IMR-90 (cell line): ENCODE data around the gene OCSTAMP. TPM values are rescaled to one million over a fixed set of nuclear protein-coding genes. Genes with fewer than 3 reads are reported as not detected.

Experiments
- ATAC-seq: fragments of 200-7000 bp; cut with Tn5 transposase; 2 replicates; pipeline ENCODE4 v1.9.1; 2020; ENCODE audit warnings: low read depth, mild to moderate bottlenecking, moderate library complexity
- BruUV-seq: library from RNA; stranded (reverse); fragments of 400-500 nt; replicated peaks from 2 replicates; lab custom pipeline; 2021; lab: Mats Ljungman, UMichigan
- CTCF ChIA-PET: fragments of 300-600 bp; formaldehyde crosslinking; extraction: SDS; loops from one replicate; lab custom pipeline; 2021; ENCODE audit warnings: antibody characterized with exemption; lab: Yijun Ruan, JAX
- POLR2A ChIA-PET: fragments of 300-600 bp; sonication (Branson Sonifier 250); formaldehyde crosslinking; loops from one replicate; lab custom pipeline; 2022; ENCODE audit warnings: antibody characterized with exemption; ENCODE audit not compliant: unreplicated experiment; lab: Charles Lee
- DNase-seq: peaks from one replicate; pipeline ENCODE4 v3.0.0; 2013
- H2AFZ ChIP-seq: replicated peaks from 2 replicates; pipeline ENCODE3; 2013; ENCODE audit warnings: low read length, mild to moderate bottlenecking; ENCODE audit not compliant: poor library complexity
- H2AK5ac ChIP-seq: 2 replicates; pipeline ENCODE4 v1.6.1; 2013; ENCODE audit warnings: low read depth, low read length, inconsistent platforms
- H2AK9ac ChIP-seq: replicated peaks from 2 replicates; pipeline ENCODE3; 2013; ENCODE audit warnings: mild to moderate bottlenecking, low read depth, low read length, moderate library complexity; ENCODE audit not compliant: poor library complexity
- H2BK120ac ChIP-seq: 2 replicates; pipeline ENCODE4 v1.6.1; 2013; ENCODE audit warnings: low read depth, low read length, inconsistent platforms
- H2BK15ac ChIP-seq: 3 replicates; pipeline ENCODE4 v1.6.1; 2013; ENCODE audit warnings: low read depth, low read length, inconsistent platforms
- H2BK20ac ChIP-seq: 2 replicates; pipeline ENCODE4 v1.6.1; 2013; ENCODE audit warnings: low read depth, mild to moderate bottlenecking, inconsistent platforms, low read length, moderate library complexity
- H2BK5ac ChIP-seq: 2 replicates; pipeline ENCODE4 v1.6.1; 2013; ENCODE audit warnings: mild to moderate bottlenecking, low read depth, low read length, inconsistent platforms; ENCODE audit not compliant: poor library complexity, severe bottlenecking
- H3K14ac ChIP-seq: replicated peaks from 2 replicates; pipeline ENCODE4 v1.6.1; 2013; ENCODE audit warnings: low read depth, low read length, inconsistent platforms
- H3K18ac ChIP-seq: 2 replicates; pipeline ENCODE4 v1.6.1; 2013; ENCODE audit warnings: low read depth, low read length, control low read depth
- H3K23ac ChIP-seq: 2 replicates; pipeline ENCODE4 v1.6.1; 2013; ENCODE audit warnings: low read depth, low read length, inconsistent platforms
- H3K27ac ChIP-seq: 2 replicates; pipeline ENCODE4 v1.5.1; 2013; ENCODE audit warnings: mild to moderate bottlenecking, control low read depth, low read length; ENCODE audit not compliant: insufficient read depth
- H3K27me3 ChIP-seq: 2 replicates; pipeline ENCODE4 v1.6.1; 2013; ENCODE audit warnings: low read length; ENCODE audit not compliant: control insufficient read depth, insufficient read depth
- H3K36me3 ChIP-seq: 2 replicates; pipeline ENCODE4 v1.6.1; 2013; ENCODE audit warnings: low read length, mixed read lengths; ENCODE audit not compliant: control insufficient read depth, insufficient read depth
- H3K4ac ChIP-seq: 2 replicates; pipeline ENCODE4 v1.6.1; 2013; ENCODE audit warnings: low read depth, low read length, inconsistent platforms
- H3K4me1 ChIP-seq: 2 replicates; pipeline ENCODE4 v1.6.1; 2013; ENCODE audit warnings: low read length, mixed read lengths; ENCODE audit not compliant: control insufficient read depth, insufficient read depth
- H3K4me2 ChIP-seq: 2 replicates; pipeline ENCODE4 v1.6.1; 2013; ENCODE audit warnings: low read depth, mild to moderate bottlenecking, control low read depth, low read length, moderate library complexity
- H3K4me3 ChIP-seq: 2 replicates; pipeline ENCODE4 v1.5.1; 2013; ENCODE audit warnings: low read depth, mild to moderate bottlenecking, control low read depth, low read length, moderate library complexity; ENCODE audit not compliant: insufficient read depth
- H3K56ac ChIP-seq: 2 replicates; pipeline ENCODE4 v1.6.1; 2013; ENCODE audit warnings: low read length, inconsistent platforms; ENCODE audit not compliant: insufficient read depth; ENCODE audit errors: extremely low read depth
- H3K79me1 ChIP-seq, 2 experiments: 2 replicates each; pipeline ENCODE4 v1.6.1; 2013; ENCODE audit warnings: low read length in 2 of 2, inconsistent platforms in 1 of 2, low read depth in 1 of 2
- H3K9ac ChIP-seq: 2 replicates; pipeline ENCODE4 v1.6.1; 2013; ENCODE audit warnings: low read depth, low read length, control low read depth
- H3K9me1 ChIP-seq: 2 replicates; pipeline ENCODE4 v1.6.1; 2013; ENCODE audit warnings: low read length, inconsistent platforms; ENCODE audit not compliant: insufficient read depth
- H3K9me3 ChIP-seq: 2 replicates; pipeline ENCODE4 v1.6.1; 2013; ENCODE audit warnings: low read length; ENCODE audit not compliant: control insufficient read depth, insufficient read depth
- H4K20me1 ChIP-seq: 2 replicates; pipeline ENCODE4 v1.6.1; 2013; ENCODE audit warnings: low read length, inconsistent platforms; ENCODE audit not compliant: insufficient read depth
- H4K5ac ChIP-seq: 2 replicates; pipeline ENCODE4 v1.6.1; 2013; ENCODE audit warnings: mild to moderate bottlenecking, low read depth, low read length, control low read depth
- H4K8ac ChIP-seq, 2 experiments: 2 replicates each; pipeline ENCODE4 v1.6.1; 2013; ENCODE audit warnings: low read depth in 2 of 2, low read length in 2 of 2, control low read depth in 1 of 2, inconsistent platforms in 1 of 2
- H4K91ac ChIP-seq: 2 replicates; pipeline ENCODE4 v1.6.1; 2013; ENCODE audit warnings: low read depth, low read length, inconsistent platforms; ENCODE audit not compliant: insufficient read depth
- BHLHE40 ChIP-seq: fragments of 150-350 bp; IDR thresholded peaks from 2 replicates; pipeline ENCODE4 v1.6.1; 2016; ENCODE audit warnings: mild to moderate bottlenecking, low read depth, low read length
- CEBPB ChIP-seq: IDR thresholded peaks from 2 replicates; pipeline ENCODE4 v1.6.1; 2012; ENCODE audit warnings: low read depth, low read length, improper control_type of control experiment
- CHD1 ChIP-seq: IDR thresholded peaks from 2 replicates; pipeline ENCODE4 v1.6.1; 2012; ENCODE audit warnings: low read depth, low read length, improper control_type of control experiment
- CTCF ChIP-seq: conservative IDR thresholded peaks from 2 replicates; pipeline ENCODE4 v1.5.1; 2012; ENCODE audit warnings: mild to moderate bottlenecking, low read depth, low read length, improper control_type of control experiment
- MAFK ChIP-seq: IDR thresholded peaks from 2 replicates; pipeline ENCODE4 v1.6.1; 2012; ENCODE audit warnings: low read depth, low read length, improper control_type of control experiment
- MXI1 ChIP-seq: IDR thresholded peaks from 2 replicates; pipeline ENCODE4 v1.6.1; 2012; ENCODE audit warnings: low read depth, mild to moderate bottlenecking, low read length, moderate library complexity, borderline replicate concordance
- NFE2L2 ChIP-seq: fragments of 150-350 bp; IDR thresholded peaks from 2 replicates; pipeline ENCODE4 v1.6.1; 2016; ENCODE audit warnings: low read depth, mild to moderate bottlenecking, low read length
- USF2 ChIP-seq: fragments of 150-350 bp; IDR thresholded peaks from 2 replicates; pipeline ENCODE4 v1.6.1; 2017; ENCODE audit warnings: mild to moderate bottlenecking, antibody characterized with exemption, low read length, low read depth
- WGBS, 2 experiments: methylation state at CpG; one replicate each; pipeline versions ENCODE4 v1.1.5 to v1.1.7; 2013; ENCODE audit warnings: missing lambda C conversion rate in 2 of 2; ENCODE audit not compliant: insufficient read length in 1 of 2; ENCODE audit errors: extremely low coverage in 2 of 2; 5-methylcytosine and 5-hydroxymethylcytosine counted together
- dilution Hi-C: fragments of 300-500 bp; cut with HindIII; formaldehyde crosslinking; loops from one replicate; pipeline ENCODE4 v1.14.3; 2018; ENCODE audit warnings: low sequenced_read_pairs; ENCODE audit not compliant: unreplicated experiment
- in situ Hi-C: fragments of 300-500 bp; cut with MboI; formaldehyde crosslinking; loops from 3 replicates; pipeline ENCODE4 v1.14.3; 2019; ENCODE audit warnings: low sequenced_read_pairs, inconsistent platforms, mixed read lengths
- intact Hi-C: fragments of 100-400 bp; cut with micrococcal nuclease; formaldehyde crosslinking; loops from 2 replicates; pipeline ENCODE4 v1.10.0; 2022
- polyA plus RNA-seq, 3 experiments: library from polyadenylated mRNA; depleted of rRNA; stranded (reverse); fragments of >200 nt; gene quantifications; 2 replicates each; pipeline ENCODE4 v1.2.3, GENCODE V29; 2012; ENCODE audit warnings: low replicate concordance in 1 of 3
- total RNA-seq: library from RNA; depleted of rRNA; stranded (reverse); fragments of >200 nt; gene quantifications from 2 replicates; pipeline ENCODE4 v1.2.3, GENCODE V29; 2012

OCSTAMP gene
- total and polyA plus RNA-seq, 2 of the 4 experiments (the other 2 are of a cell fraction), result not detected

- Histone ChIP-seq H2AK5ac (no peak overlapping the region), H3K36me3 (no peaks in the 10 kb centered on the region), H2AFZ (peak overlapping the region; percentile 27), H3K4me3 (no peak overlapping the region), H3K23ac (no peak overlapping the region), H3K18ac (no peak overlapping the region), H3K79me1 (no peaks in the 10 kb centered on the region), H3K9me3 (no peaks in the 10 kb centered on the region), H2BK15ac (no peak overlapping the region), H3K4ac (no peak overlapping the region), H3K56ac (no peak overlapping the region), H2BK5ac (no peak overlapping the region), H3K14ac (no peak overlapping the region), H4K20me1 (no peaks in the 10 kb centered on the region), H3K27me3 (0 out of 2 replicates have a peak, but pooled peaks cover 2% of the 10 kb centered on the region), H3K4me2 (no peak overlapping the region), H4K91ac (no peak overlapping the region), H2BK20ac (no peak overlapping the region), H2BK120ac (no peak overlapping the region), H4K8ac (no peak overlapping the region), H2AK9ac (peak overlapping the region; percentile 57), H3K9me1 (no peaks in the 10 kb centered on the region), H3K4me1 (peaks cover 4% of the 10 kb centered on the region; the same call in 1 of the 2 replicates), H3K9ac (no peak overlapping the region), H3K27ac (no peak overlapping the region), H4K5ac (no peak overlapping the region)
- in situ Hi-C loops (no loop called here), dilution Hi-C loops (no loop called here), intact Hi-C loops (no loop called here)
- ChIA-PET POLR2A (no interaction called here), CTCF (no interaction called here)
- ATAC-seq, result peak; percentile 18; the same call in 1 of the 2 replicates
- 19% methylated on average over 2 of the region's 8 CpGs; no CpG with 5 or more reads in 1 of the 2 experiments for WGBS, 2 experiments
- DNase-seq, result no peak
- TF ChIP-seq NFE2L2 (no peak), CTCF (no peak), USF2 (no peak), BHLHE40 (no peak), MXI1 (no peak), CHD1 (no peak), MAFK (no peak), CEBPB (no peak)
- no TSS peak for BruUV-seq
Observed at GRCh38 chr20:46572153-46572552, 21.7 kb upstream of the OCSTAMP start.
